Left renal cortex interstitium (tissue), 4 donors: ENCODE data around the gene NCKAP5. TPM values are rescaled to one million over a fixed set of nuclear protein-coding genes. Genes with fewer than 3 reads are reported as not detected.
"Not testable (repeated sequence)": the region's sequence is repeated elsewhere in the genome, so short reads cannot be mapped to it uniquely, and the experiment has no call there.

Experiments
- DNase-seq, 4 donors: peaks; one replicate each; pipeline ENCODE4 v3.0.0-alpha.2; 2013; ENCODE audit warnings: low read depth in 4 of 4, low spot score in 2 of 4, missing footprints in 1 of 4
- polyA plus RNA-seq, 4 donors: library from polyadenylated mRNA; unstranded; fragments of 120-200 nt; gene quantifications; one replicate each; pipeline ENCODE4 v1.2.1, GENCODE V29; 2013; ENCODE audit not compliant: insufficient read length in 4 of 4

The NCKAP5 gene
- polyA plus RNA-seq, 4 donors, result 5.9 to 8.1 (median 7.0) TPM

- DNase-seq, result no peak
These were observed 848.8 kb downstream of the NCKAP5 start for GRCh38 chr2:132719480-132719879.

- no peak for DNase-seq
These were observed 851.3 kb downstream of the NCKAP5 start for GRCh38 chr2:132716954-132717353.

GRCh38 chr2:132715386-132716351, 852.6 kb downstream of the NCKAP5 start:
- DNase-seq, result no peak

GRCh38 chr2:132703396-132703795, 864.9 kb downstream of the NCKAP5 start:
- DNase-seq, result no peak

GRCh38 chr2:132701810-132702209, 866.5 kb downstream of the NCKAP5 start:
- DNase-seq, result no peak

GRCh38 chr2:132699802-132700201, 868.5 kb downstream of the NCKAP5 start:
- DNase-seq, result not testable (repeated sequence)

- DNase-seq, result not testable (repeated sequence)
These were observed 869.9 kb downstream of the NCKAP5 start for GRCh38 chr2:132698347-132698746.

GRCh38 chr2:132697556-132698205, 870.6 kb downstream of the NCKAP5 start:
- DNase-seq, result no peak

- DNase-seq, result no peak
These were observed 875.4 kb downstream of the NCKAP5 start for GRCh38 chr2:132692816-132693215.

GRCh38 chr2:132691556-132691955, 876.7 kb downstream of the NCKAP5 start:
- no peak for DNase-seq

- no peak for DNase-seq
These were observed 877.5 kb downstream of the NCKAP5 start for GRCh38 chr2:132690664-132691303.

GRCh38 chr2:132681766-132682165, 886.5 kb downstream of the NCKAP5 start:
- DNase-seq, result no peak

- DNase-seq, result no peak
These were observed 887.7 kb downstream of the NCKAP5 start for GRCh38 chr2:132680544-132680943.

GRCh38 chr2:132678483-132678882, 889.8 kb downstream of the NCKAP5 start:
- no peak for DNase-seq

- DNase-seq, result no peak
These were observed 890.6 kb downstream of the NCKAP5 start for GRCh38 chr2:132677661-132678060.

- no peak for DNase-seq
These were observed 891.3 kb downstream of the NCKAP5 start for GRCh38 chr2:132676999-132677398.

GRCh38 chr2:132671151-132671835, 897.0 kb downstream of the NCKAP5 start:
- DNase-seq, result no peak

GRCh38 chr2:132670496-132671150, 897.6 kb downstream of the NCKAP5 start:
- no peak for DNase-seq

- DNase-seq, result no peak
These were observed 898.3 kb downstream of the NCKAP5 start, which contains the start of gene LYPD1 for GRCh38 chr2:132669908-132670495. LYPD1 (minus strand) TSS chr2:132670205; CDS start chr2:132669932, 273 bp downstream.
